Vagina (tissue), 2 donors: Measurements from ENCODE around the gene DPP10. TPM values are rescaled to one million over a fixed set of nuclear protein-coding genes. Genes with fewer than 3 reads are reported as not detected.

Experiments
- DNase-seq, 2 donors: peaks; one replicate each; pipeline ENCODE4 v3.0.0-alpha.2; 2017; ENCODE audit errors: extremely low spot score in 2 of 2
- H3K27ac ChIP-seq: fragments of 200-600 bp; sonication (generic); one replicate; pipeline ENCODE4 v1.5.1; 2019
- H3K27me3 ChIP-seq: fragments of 200-600 bp; sonication (generic); one replicate; pipeline ENCODE4 v1.5.1; 2019
- H3K36me3 ChIP-seq, 2 donors: fragments of 200-600 bp; sonication (generic); one replicate each; pipeline ENCODE4 v1.5.1; 2017 to 2019
- H3K4me1 ChIP-seq: fragments of 200-600 bp; sonication (generic); one replicate; pipeline ENCODE4 v1.5.1; 2019
- H3K4me3 ChIP-seq, 2 donors: fragments of 200-600 bp; sonication (generic); 1 replicate in 1 of 2; 2 replicates in 1 of 2; pipeline ENCODE4 v1.5.1; 2016 to 2019
- H3K9me3 ChIP-seq: fragments of 200-600 bp; sonication (generic); one replicate; pipeline ENCODE4 v1.5.1; 2019
- POLR2A ChIP-seq, 2 donors: fragments of 450-650 bp; IDR thresholded peaks; one replicate each; pipeline ENCODE4 v1.6.1; 2017; ENCODE audit warnings: antibody characterized with exemption in 2 of 2, mild to moderate bottlenecking in 2 of 2, moderate library complexity in 2 of 2
- POLR2AphosphoS5 ChIP-seq, 2 donors: sonication (generic); formaldehyde crosslinking; IDR thresholded peaks; one replicate each; pipeline ENCODE4 v1.9.0; 2017; ENCODE audit warnings: antibody characterized with exemption in 2 of 2, mild to moderate bottlenecking in 2 of 2, low read depth in 1 of 2; ENCODE audit not compliant: insufficient read depth in 1 of 2
- intact Hi-C: fragments of 100-400 bp; cut with DNase I; formaldehyde crosslinking; loops from one replicate; pipeline ENCODE4 v1.15.1; 2023
- total RNA-seq: library from RNA; depleted of rRNA; stranded (reverse); fragments of >200 nt; gene quantifications from one replicate; pipeline ENCODE4 v1.2.3, GENCODE V29; 2016
- TF ChIP-seq, protein P1 (sequence below), 3 experiments: fragments of 450-650 bp in 2 of 3; fragments of 200-600 bp in 1 of 3; sonication (generic) in 1 of 3; IDR thresholded peaks; one replicate each; pipeline ENCODE4 v1.5.1; 2017 to 2019; ENCODE audit warnings: antibody characterized with exemption in 3 of 3, mild to moderate bottlenecking in 2 of 3, moderate library complexity in 2 of 3

Gene DPP10
- total RNA-seq, 1 donor from 2014 or later = not detected

DNA sequence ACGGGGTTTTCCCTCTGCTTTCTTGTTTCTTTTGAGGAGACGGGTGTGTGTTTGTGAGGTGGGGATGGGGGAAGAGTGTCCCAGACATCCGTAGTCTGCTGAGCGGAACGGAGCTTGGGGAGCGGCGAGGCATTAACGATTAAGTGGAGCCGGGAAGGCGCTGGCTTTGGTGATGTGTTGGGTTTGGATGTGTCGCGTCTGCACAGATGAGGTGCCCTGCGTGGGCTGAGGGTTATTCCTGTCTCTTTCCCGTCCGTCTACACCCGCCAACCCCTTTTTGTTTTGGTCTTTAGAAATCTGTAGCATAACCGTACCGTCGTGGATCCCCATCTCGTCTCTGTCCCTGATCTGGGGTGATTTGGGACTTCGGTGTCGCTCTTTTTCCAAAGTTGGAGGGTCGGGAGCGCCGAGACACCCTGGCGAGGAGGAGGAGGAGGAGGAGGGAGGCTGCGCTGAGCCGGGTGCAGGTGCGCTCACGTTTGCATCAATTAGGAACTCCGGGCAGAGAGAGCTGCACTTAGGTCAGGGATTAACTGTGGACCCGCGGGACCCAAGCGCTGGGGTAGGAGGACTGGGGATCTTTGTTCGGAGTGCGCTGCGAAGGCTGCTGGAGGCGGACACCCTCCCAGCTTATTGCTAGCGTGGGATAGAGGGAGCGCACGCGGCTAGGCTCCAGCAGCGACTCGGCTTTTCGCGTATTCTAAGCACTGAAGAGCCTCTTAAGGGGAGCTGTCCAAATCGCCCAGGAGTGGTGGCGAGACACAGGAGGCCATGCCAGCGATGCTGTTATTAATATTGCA is 720.3 kb downstream of the DPP10 start:
- no peak overlapping the region for H3K4me3 ChIP-seq
- intact Hi-C loops = no loop called here
- TF ChIP-seq, protein P1, sequence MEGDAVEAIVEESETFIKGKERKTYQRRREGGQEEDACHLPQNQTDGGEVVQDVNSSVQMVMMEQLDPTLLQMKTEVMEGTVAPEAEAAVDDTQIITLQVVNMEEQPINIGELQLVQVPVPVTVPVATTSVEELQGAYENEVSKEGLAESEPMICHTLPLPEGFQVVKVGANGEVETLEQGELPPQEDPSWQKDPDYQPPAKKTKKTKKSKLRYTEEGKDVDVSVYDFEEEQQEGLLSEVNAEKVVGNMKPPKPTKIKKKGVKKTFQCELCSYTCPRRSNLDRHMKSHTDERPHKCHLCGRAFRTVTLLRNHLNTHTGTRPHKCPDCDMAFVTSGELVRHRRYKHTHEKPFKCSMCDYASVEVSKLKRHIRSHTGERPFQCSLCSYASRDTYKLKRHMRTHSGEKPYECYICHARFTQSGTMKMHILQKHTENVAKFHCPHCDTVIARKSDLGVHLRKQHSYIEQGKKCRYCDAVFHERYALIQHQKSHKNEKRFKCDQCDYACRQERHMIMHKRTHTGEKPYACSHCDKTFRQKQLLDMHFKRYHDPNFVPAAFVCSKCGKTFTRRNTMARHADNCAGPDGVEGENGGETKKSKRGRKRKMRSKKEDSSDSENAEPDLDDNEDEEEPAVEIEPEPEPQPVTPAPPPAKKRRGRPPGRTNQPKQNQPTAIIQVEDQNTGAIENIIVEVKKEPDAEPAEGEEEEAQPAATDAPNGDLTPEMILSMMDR (IDR thresholded peaks at IDR 0.05) = no peak
- TF ChIP-seq POLR2AphosphoS5 (IDR thresholded peaks at IDR 0.05; ENCODE audit: insufficient read depth in 1 of 2, low read depth in 1 of 2) (no peak), POLR2A (IDR thresholded peaks at IDR 0.05) (no peak)
- no peak overlapping the region for H3K27ac ChIP-seq
- no peaks in the 10 kb centered on the region for H3K9me3 ChIP-seq
- H3K36me3 ChIP-seq = no peaks in the 10 kb centered on the region
- H3K4me1 ChIP-seq = no peaks in the 10 kb centered on the region
- no peak for DNase-seq
- no peaks in the 10 kb centered on the region for H3K27me3 ChIP-seq

DNA sequence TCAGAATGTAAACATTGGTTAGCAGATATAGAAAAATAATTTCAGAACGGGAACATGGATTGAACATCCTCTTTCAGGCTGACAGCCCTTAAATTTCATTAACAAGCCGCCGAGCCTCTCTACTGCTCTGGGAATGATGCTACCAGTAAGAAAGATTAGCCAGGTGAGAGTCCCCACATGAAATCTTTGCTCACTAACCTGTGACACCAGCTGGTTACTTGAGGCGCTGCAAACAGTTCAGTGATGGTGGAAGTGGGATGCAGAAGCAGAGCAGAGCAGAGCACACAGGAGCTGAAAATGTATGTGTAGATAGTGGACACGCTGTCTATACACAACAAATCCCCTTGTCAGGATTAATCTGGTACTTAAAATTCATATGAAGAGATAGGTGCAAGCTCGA is 721.1 kb downstream of the DPP10 start:
- H3K27me3 ChIP-seq = no peaks in the 10 kb centered on the region

DNA sequence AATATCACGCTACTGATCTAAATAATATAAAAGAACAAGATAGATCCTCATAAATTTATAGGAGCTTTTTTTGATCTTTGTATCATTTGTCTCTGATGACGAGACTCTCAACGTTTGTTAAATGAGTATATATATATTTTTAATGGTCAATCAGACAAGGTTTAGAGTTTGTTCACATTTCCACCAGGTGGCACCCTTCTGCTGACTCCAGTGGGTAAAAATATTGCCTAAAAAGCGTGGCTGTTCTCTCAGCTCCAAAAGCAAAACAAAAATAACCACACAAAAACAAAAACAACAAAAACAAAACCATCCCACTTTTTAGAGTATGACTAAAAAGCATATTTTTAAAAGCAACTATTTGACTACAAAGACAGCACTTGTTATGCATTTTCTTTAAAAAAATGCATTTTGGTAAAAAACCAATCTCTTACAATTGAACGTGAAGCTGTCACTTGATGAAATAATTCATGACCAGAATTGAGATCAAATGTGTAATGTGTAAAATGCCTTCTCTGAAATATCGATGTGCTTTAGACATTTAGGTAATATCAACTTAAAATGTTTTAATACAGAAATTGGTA is 723.2 kb downstream of the DPP10 start:
- intact Hi-C loops = no loop called here
- no peaks in the 10 kb centered on the region for H3K4me1 ChIP-seq
- H3K9me3 ChIP-seq = no peaks in the 10 kb centered on the region
- no peaks in the 10 kb centered on the region for H3K36me3 ChIP-seq
- no peaks in the 10 kb centered on the region for H3K27me3 ChIP-seq
- no peak for DNase-seq
- H3K4me3 ChIP-seq = no peak overlapping the region
- TF ChIP-seq, protein P1 (IDR thresholded peaks at IDR 0.05) = no peak
- no peak for TF ChIP-seq POLR2AphosphoS5 (IDR thresholded peaks at IDR 0.05; ENCODE audit: insufficient read depth in 1 of 2, low read depth in 1 of 2)
- TF ChIP-seq POLR2A (IDR thresholded peaks at IDR 0.05) = no peak
- no peak overlapping the region for H3K27ac ChIP-seq

More for the DNA sequence above, 721.1 kb downstream of the DPP10 start:
- intact Hi-C loops = no loop called here
- Histone ChIP-seq H3K27ac (no peak overlapping the region), H3K4me1 (no peaks in the 10 kb centered on the region), H3K4me3 (no peak overlapping the region), H3K36me3 (no peaks in the 10 kb centered on the region), H3K9me3 (no peaks in the 10 kb centered on the region)
- TF ChIP-seq, protein P1 (IDR thresholded peaks at IDR 0.05) = no peak
- TF ChIP-seq POLR2A (IDR thresholded peaks at IDR 0.05) (no peak), POLR2AphosphoS5 (IDR thresholded peaks at IDR 0.05; ENCODE audit: insufficient read depth in 1 of 2, low read depth in 1 of 2) (no peak)
- DNase-seq = no peak

DNA sequence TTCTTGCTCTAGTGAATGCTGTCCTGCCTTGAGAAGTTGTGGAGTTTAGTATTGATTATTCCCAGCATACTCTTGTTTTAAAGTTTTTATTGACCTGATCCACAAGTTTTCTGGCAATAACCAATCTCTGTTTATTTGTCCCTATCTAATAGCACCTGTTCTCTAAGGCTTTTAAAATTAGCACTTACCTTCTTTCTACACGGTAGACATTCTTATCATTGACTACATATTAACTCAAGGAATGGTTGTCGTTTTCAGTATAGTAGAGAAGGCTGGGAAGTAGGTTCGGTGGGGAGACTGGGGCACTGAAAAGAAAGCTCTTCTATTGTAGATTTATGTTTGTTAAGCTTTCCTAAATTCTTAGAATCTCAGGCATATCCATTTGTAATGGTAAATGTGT is 726.0 kb downstream of the DPP10 start:
- Histone ChIP-seq H3K4me3 (no peak overlapping the region), H3K9me3 (no peaks in the 10 kb centered on the region), H3K27ac (no peak overlapping the region), H3K36me3 (no peaks in the 10 kb centered on the region), H3K27me3 (no peaks in the 10 kb centered on the region), H3K4me1 (no peaks in the 10 kb centered on the region)
- intact Hi-C loops = no loop called here
- no peak for DNase-seq
- TF ChIP-seq POLR2AphosphoS5 (IDR thresholded peaks at IDR 0.05; ENCODE audit: insufficient read depth in 1 of 2, low read depth in 1 of 2) (no peak), POLR2A (IDR thresholded peaks at IDR 0.05) (no peak)
- TF ChIP-seq, protein P1 (IDR thresholded peaks at IDR 0.05) = no peak

DNA sequence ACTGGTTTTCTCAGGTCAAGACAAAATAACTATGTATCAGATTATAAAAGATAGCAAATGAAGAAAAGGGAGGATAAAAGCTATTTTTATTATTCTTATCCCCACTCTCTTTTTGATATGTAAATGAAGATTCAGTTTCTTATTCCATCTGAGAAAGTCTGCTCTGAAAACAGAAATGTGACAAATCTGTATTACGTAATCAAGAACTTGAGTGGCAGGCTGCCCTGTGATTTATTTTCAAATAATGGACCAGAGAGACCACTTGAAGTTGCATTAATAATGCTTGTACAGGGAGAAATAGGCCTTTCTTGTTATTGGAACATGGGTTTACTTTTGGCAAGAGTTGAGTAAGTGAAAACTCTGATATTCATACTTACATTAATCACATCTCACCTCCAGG is 727.4 kb downstream of the DPP10 start:
- Histone ChIP-seq H3K36me3 (no peaks in the 10 kb centered on the region), H3K27me3 (no peaks in the 10 kb centered on the region), H3K4me3 (no peak overlapping the region), H3K9me3 (no peaks in the 10 kb centered on the region), H3K27ac (no peak overlapping the region), H3K4me1 (no peaks in the 10 kb centered on the region)
- intact Hi-C loops = no loop called here
- DNase-seq = no peak
- TF ChIP-seq POLR2A (IDR thresholded peaks at IDR 0.05) (no peak), POLR2AphosphoS5 (IDR thresholded peaks at IDR 0.05; ENCODE audit: insufficient read depth in 1 of 2, low read depth in 1 of 2) (no peak)
- TF ChIP-seq, protein P1 (IDR thresholded peaks at IDR 0.05) = no peak
